H7 (cell line): ENCODE data around the gene KRT5. TPM values are rescaled to one million over a fixed set of nuclear protein-coding genes. Genes with fewer than 3 reads are reported as not detected.
"Not testable (repeated sequence)": the region's sequence is repeated elsewhere in the genome, so short reads cannot be mapped to it uniquely, and the experiment has no call there.

Experiments
- DNase-seq: peaks from one replicate; pipeline ENCODE4 v3.0.0; 2012
- H3K27me3 ChIP-seq: 2 replicates; pipeline ENCODE4 v1.6.0; 2011; ENCODE audit warnings: mild to moderate bottlenecking, low read length; ENCODE audit not compliant: control insufficient read depth, insufficient read depth
- H3K36me3 ChIP-seq: replicated peaks from 2 replicates; pipeline ENCODE4 v1.5.1; 2011; ENCODE audit warnings: low read length; ENCODE audit not compliant: control insufficient read depth, insufficient read depth
- H3K4me3 ChIP-seq: 2 replicates; pipeline ENCODE4 v1.5.1; 2011; ENCODE audit warnings: low read depth, mild to moderate bottlenecking, control low read depth, low read length, moderate library complexity; ENCODE audit not compliant: insufficient read depth
- total RNA-seq: library from RNA; depleted of rRNA; stranded (reverse); fragments of >200 nt; shearing (Covaris generic); gene quantifications from 2 replicates; pipeline ENCODE4 v1.2.3, GENCODE V29; 2014

The KRT5 gene
- total RNA-seq, 1 experiment from 2014 or later = not detected

- DNase-seq = no peak
- Histone ChIP-seq H3K36me3 (no peaks in the 10 kb centered on the region), H3K27me3 (no peaks in the 10 kb centered on the region), H3K4me3 (no peak overlapping the region)
Measured at GRCh38 chr12:52519387-52519703, 849 bp downstream of the KRT5 start.

- no peaks in the 10 kb centered on the region for H3K27me3 ChIP-seq
- no peak overlapping the region for H3K4me3 ChIP-seq
- DNase-seq = peak; percentile 8
- no peaks in the 10 kb centered on the region for H3K36me3 ChIP-seq
Measured at GRCh38 chr12:52518574-52519386, 1.4 kb downstream of the KRT5 start.

GRCh38 chr12:52517888-52518287, 2.3 kb downstream of the KRT5 start:
- DNase-seq = peak; percentile 10
- H3K4me3 ChIP-seq = no peak overlapping the region
- no peaks in the 10 kb centered on the region for H3K27me3 ChIP-seq
- H3K36me3 ChIP-seq = no peaks in the 10 kb centered on the region

GRCh38 chr12:52517005-52517835, 3.0 kb downstream of the KRT5 start:
- H3K4me3 ChIP-seq = no peak overlapping the region
- no peaks in the 10 kb centered on the region for H3K27me3 ChIP-seq
- peak; percentile 8 for DNase-seq

GRCh38 chr12:52515927-52516831, 4.0 kb downstream of the KRT5 start:
- no peak overlapping the region for H3K4me3 ChIP-seq
- DNase-seq = peak; percentile 5
- no peaks in the 10 kb centered on the region for H3K27me3 ChIP-seq
- no peaks in the 10 kb centered on the region for H3K36me3 ChIP-seq

More at GRCh38 chr12:52517005-52517835, 3.0 kb downstream of the KRT5 start:
- no peaks in the 10 kb centered on the region for H3K36me3 ChIP-seq

- no peak for DNase-seq
- H3K36me3 ChIP-seq = no peaks in the 10 kb centered on the region
- H3K4me3 ChIP-seq = no peak overlapping the region
- no peaks in the 10 kb centered on the region for H3K27me3 ChIP-seq
Measured at GRCh38 chr12:52515319-52515646, 4.9 kb downstream of the KRT5 start.

- Histone ChIP-seq H3K27me3 (no peaks in the 10 kb centered on the region), H3K36me3 (no peaks in the 10 kb centered on the region), H3K4me3 (no peak overlapping the region)
- DNase-seq = peak; percentile 2
Measured at GRCh38 chr12:52514471-52515318, 5.5 kb downstream of the KRT5 start.

- no peaks in the 10 kb centered on the region for H3K36me3 ChIP-seq
- DNase-seq = no peak
- H3K27me3 ChIP-seq = no peaks in the 10 kb centered on the region
- no peak overlapping the region for H3K4me3 ChIP-seq
Measured at GRCh38 chr12:52513736-52514135, 6.5 kb downstream of the KRT5 start.

GRCh38 chr12:52508211-52508610, 12.0 kb downstream of the KRT5 start:
- H3K27me3 ChIP-seq = no peaks in the 10 kb centered on the region
- no peak overlapping the region for H3K4me3 ChIP-seq
- H3K36me3 ChIP-seq = no peaks in the 10 kb centered on the region
- DNase-seq = no peak

GRCh38 chr12:52506858-52507715, 13.1 kb downstream of the KRT5 start:
- no peak overlapping the region for H3K4me3 ChIP-seq
- H3K27me3 ChIP-seq = no peaks in the 10 kb centered on the region
- DNase-seq = peak; percentile 73
- H3K36me3 ChIP-seq = no peaks in the 10 kb centered on the region

GRCh38 chr12:52502877-52503276, 17.3 kb downstream of the KRT5 start:
- Histone ChIP-seq H3K36me3 (no peaks in the 10 kb centered on the region), H3K27me3 (no peaks in the 10 kb centered on the region), H3K4me3 (no peak overlapping the region)
- no peak for DNase-seq

GRCh38 chr12:52501490-52501889, 18.7 kb downstream of the KRT5 start:
- Histone ChIP-seq H3K36me3 (no peaks in the 10 kb centered on the region), H3K27me3 (no peaks in the 10 kb centered on the region), H3K4me3 (no peak overlapping the region)
- no peak for DNase-seq

- not testable (repeated sequence) for H3K4me3 ChIP-seq, H3K36me3 ChIP-seq, DNase-seq, H3K27me3 ChIP-seq
Measured at GRCh38 chr12:52500574-52500973, 19.6 kb downstream of the KRT5 start.
